Measurements from ENCODE around the gene CHCT1. TPM values are rescaled to one million over a fixed set of nuclear protein-coding genes. Genes with fewer than 3 reads are reported as not detected.

Gene CHCT1
- total RNA-seq, 4 donors from 2014 or later = not detected

GRCh38 chr17:60392845-60393702 lies 29.2 kb upstream of the CHCT1 start:
- no peak for TF ChIP-seq EP300 (IDR thresholded peaks at IDR 0.05)
- TF ChIP-seq, protein P1, sequence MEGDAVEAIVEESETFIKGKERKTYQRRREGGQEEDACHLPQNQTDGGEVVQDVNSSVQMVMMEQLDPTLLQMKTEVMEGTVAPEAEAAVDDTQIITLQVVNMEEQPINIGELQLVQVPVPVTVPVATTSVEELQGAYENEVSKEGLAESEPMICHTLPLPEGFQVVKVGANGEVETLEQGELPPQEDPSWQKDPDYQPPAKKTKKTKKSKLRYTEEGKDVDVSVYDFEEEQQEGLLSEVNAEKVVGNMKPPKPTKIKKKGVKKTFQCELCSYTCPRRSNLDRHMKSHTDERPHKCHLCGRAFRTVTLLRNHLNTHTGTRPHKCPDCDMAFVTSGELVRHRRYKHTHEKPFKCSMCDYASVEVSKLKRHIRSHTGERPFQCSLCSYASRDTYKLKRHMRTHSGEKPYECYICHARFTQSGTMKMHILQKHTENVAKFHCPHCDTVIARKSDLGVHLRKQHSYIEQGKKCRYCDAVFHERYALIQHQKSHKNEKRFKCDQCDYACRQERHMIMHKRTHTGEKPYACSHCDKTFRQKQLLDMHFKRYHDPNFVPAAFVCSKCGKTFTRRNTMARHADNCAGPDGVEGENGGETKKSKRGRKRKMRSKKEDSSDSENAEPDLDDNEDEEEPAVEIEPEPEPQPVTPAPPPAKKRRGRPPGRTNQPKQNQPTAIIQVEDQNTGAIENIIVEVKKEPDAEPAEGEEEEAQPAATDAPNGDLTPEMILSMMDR (IDR thresholded peaks at IDR 0.05) = no peak
- no peak for TF ChIP-seq POLR2AphosphoS5 (IDR thresholded peaks at IDR 0.05)
- TF ChIP-seq POLR2A (IDR thresholded peaks at IDR 0.05; ENCODE audit: low read depth) = no peak
- no peak for DNase-seq (ENCODE audit: extremely low spot score)
- H3K9me3 ChIP-seq = no peaks in the 10 kb centered on the region
- no peaks in the 10 kb centered on the region for H3K27me3 ChIP-seq
- H3K36me3 ChIP-seq = no peaks in the 10 kb centered on the region
- WGBS = 18% methylated on average over 17 of the region's 17 CpGs
- H3K27ac ChIP-seq (replicated peaks in 1 of 4) = peak overlapping the region; percentile 94 to 99 (median 96)
- peak overlapping the region; percentile 89 to 96 (median 94) for H3K4me3 ChIP-seq
- intact Hi-C loops (cut with DNase I) = no loop called here
- H3K4me1 ChIP-seq = peaks cover 24 to 43% (median 38%) of the 10 kb centered on the region in 4 donors

GRCh38 chr17:60393840-60394723 lies 28.2 kb upstream of the CHCT1 start:
- intact Hi-C loops (cut with DNase I) = no loop called here
- Histone ChIP-seq H3K4me1 (peaks cover 17 to 33% (median 28%) of the 10 kb centered on the region in 4 donors), H3K27ac (replicated peaks in 1 of 4) (no peak overlapping the region), H3K27me3 (no peaks in the 10 kb centered on the region), H3K36me3 (no peaks in the 10 kb centered on the region), H3K4me3 (no peak overlapping the region), H3K9me3 (no peaks in the 10 kb centered on the region)
- WGBS = 92% methylated on average over 17 of the region's 17 CpGs
- no peak for DNase-seq (ENCODE audit: extremely low spot score)
- TF ChIP-seq, protein P1 (IDR thresholded peaks at IDR 0.05) = no peak
- TF ChIP-seq EP300 (IDR thresholded peaks at IDR 0.05) = no peak
- TF ChIP-seq POLR2A (IDR thresholded peaks at IDR 0.05; ENCODE audit: low read depth) = no peak
- no peak for TF ChIP-seq POLR2AphosphoS5 (IDR thresholded peaks at IDR 0.05)

GRCh38 chr17:60395508-60396065 lies 26.7 kb upstream of the CHCT1 start:
- TF ChIP-seq POLR2A (IDR thresholded peaks at IDR 0.05; ENCODE audit: low read depth) = no peak
- no peak for TF ChIP-seq POLR2AphosphoS5 (IDR thresholded peaks at IDR 0.05)
- TF ChIP-seq EP300 (IDR thresholded peaks at IDR 0.05) = no peak
- TF ChIP-seq, protein P1 (IDR thresholded peaks at IDR 0.05) = no peak
- Histone ChIP-seq H3K27me3 (no peaks in the 10 kb centered on the region), H3K27ac (replicated peaks in 1 of 4) (no peak overlapping the region), H3K4me1 (peaks cover 2 to 18% (median 13%) of the 10 kb centered on the region in 4 donors), H3K36me3 (no peaks in the 10 kb centered on the region), H3K4me3 (no peak overlapping the region), H3K9me3 (no peaks in the 10 kb centered on the region)
- intact Hi-C loops (cut with DNase I) = no loop called here
- DNase-seq (ENCODE audit: extremely low spot score) = no peak
- WGBS = 85% methylated on average over 4 of the region's 4 CpGs

DNA sequence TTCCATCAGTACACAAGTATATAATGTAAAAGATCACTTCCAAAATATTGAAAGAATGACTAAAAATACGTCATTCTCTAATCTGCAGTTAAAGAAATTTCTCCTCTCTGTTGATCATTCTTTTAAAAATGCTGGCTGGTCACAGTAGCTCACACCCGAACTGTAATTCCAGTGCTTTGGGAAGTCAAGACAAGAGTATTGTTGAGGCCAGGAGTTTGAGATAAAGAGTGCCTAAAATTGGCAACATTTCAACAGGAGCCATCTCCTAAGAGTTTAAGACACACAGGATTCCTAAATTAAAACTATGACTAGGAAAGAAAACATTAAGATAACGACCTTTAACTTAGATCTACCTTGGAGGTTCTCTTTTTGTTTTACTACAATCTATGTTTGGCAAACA lies 25.9 kb upstream of the CHCT1 start:
- Histone ChIP-seq H3K27me3 (no peaks in the 10 kb centered on the region), H3K4me1 (peaks cover 0 to 9% (median 8%) of the 10 kb centered on the region in 4 donors), H3K36me3 (no peaks in the 10 kb centered on the region), H3K4me3 (no peak overlapping the region), H3K27ac (replicated peaks in 1 of 4) (no peak overlapping the region), H3K9me3 (no peaks in the 10 kb centered on the region)
- DNase-seq (ENCODE audit: extremely low spot score) = no peak
- TF ChIP-seq, protein P1 (IDR thresholded peaks at IDR 0.05) = no peak
- TF ChIP-seq POLR2A (IDR thresholded peaks at IDR 0.05; ENCODE audit: low read depth) (no peak), EP300 (IDR thresholded peaks at IDR 0.05) (no peak), POLR2AphosphoS5 (IDR thresholded peaks at IDR 0.05) (no peak)
- 81% methylated on average over 3 of the region's 3 CpGs for WGBS
- intact Hi-C loops (cut with DNase I) = no loop called here

Data from esophagus muscularis mucosa (tissue), 4 donors.